HepG2 (cell line): ENCODE results near the gene NLRP6. TPM values are rescaled to one million over a fixed set of nuclear protein-coding genes. Genes with fewer than 3 reads are reported as not detected.

ENCODE experiments used
- ATAC-seq: fragments of 200-7000 bp; cut with Tn5 transposase; 3 replicates; pipeline ENCODE4 v1.9.1; 2020; ENCODE audit warnings: mild to moderate bottlenecking, moderate library complexity
- BruUV-seq: library from RNA; stranded (reverse); fragments of 400-500 nt; replicated peaks from 2 replicates; lab custom pipeline; 2021; lab: Mats Ljungman, UMichigan
- CTCF ChIA-PET: fragments of 300-600 bp; formaldehyde crosslinking; extraction: SDS; loops from one replicate; lab custom pipeline; 2021; ENCODE audit warnings: low total read pairs, inconsistent platforms, low intra/inter-chr PET ratio; lab: Yijun Ruan, JAX
- POLR2A ChIA-PET: fragments of 350-600 bp; sonication (Branson Sonifier 250); formaldehyde crosslinking; loops from one replicate; lab custom pipeline; 2020; ENCODE audit warnings: antibody characterized with exemption, inconsistent platforms; lab: Yijun Ruan, JAX
- DNase-seq: peaks from one replicate; pipeline ENCODE4 v3.0.0-alpha.2; 2015; ENCODE audit warnings: low spot score
- FAIRE-seq: peaks from 3 replicates; lab custom pipeline; 2011; peaks lifted over from hg19 to GRCh38; lab: Jason Lieb, UNC
- H2AFZ ChIP-seq: one replicate; pipeline ENCODE4 v1.6.1; 2011; ENCODE audit warnings: low read length, inconsistent platforms
- H3K27ac ChIP-seq: fragments of 300-600 bp; 3 replicates; pipeline ENCODE4 v1.8.0; 2011; ENCODE audit warnings: mixed run types, mild to moderate bottlenecking, mixed read lengths, low read length, inconsistent platforms; ENCODE audit not compliant: insufficient read depth; ENCODE audit errors: extremely low read length
- H3K27me3 ChIP-seq, 2 experiments: fragments of 200-600 bp in 1 of 2; 2 replicates in 1 of 2; 3 replicates in 1 of 2; pipeline versions ENCODE4 v1.6.0 to v1.8.0; 2011; ENCODE audit warnings: low read length in 2 of 2, mild to moderate bottlenecking in 2 of 2, moderate library complexity in 2 of 2, inconsistent platforms in 1 of 2; ENCODE audit not compliant: insufficient read depth in 2 of 2, control insufficient read depth in 1 of 2
- H3K36me3 ChIP-seq, 2 experiments: fragments of 200-600 bp in 1 of 2; replicated peaks in 1 of 2; 2 replicates in 1 of 2; 3 replicates in 1 of 2; pipeline versions ENCODE4 v1.5.1 to v1.8.0; 2011; ENCODE audit warnings: low read length in 2 of 2, inconsistent platforms in 1 of 2; ENCODE audit not compliant: insufficient read depth in 2 of 2, control insufficient read depth in 1 of 2
- H3K4me1 ChIP-seq: 2 replicates; pipeline ENCODE4 v1.5.1; 2012; ENCODE audit warnings: low read length, inconsistent platforms; ENCODE audit not compliant: insufficient read depth
- H3K4me2 ChIP-seq: 2 replicates; pipeline ENCODE4 v1.6.0; 2011; ENCODE audit warnings: low read depth, low read length, inconsistent platforms
- H3K4me3 ChIP-seq, 3 experiments: fragments of 200-600 bp in 1 of 3; sonication (generic), shearing (Covaris generic) in 1 of 3; replicated peaks in 1 of 3; 2 replicates each; pipeline ENCODE4 v1.5.1; 2011 to 2016; ENCODE audit warnings: low read length in 3 of 3, inconsistent platforms in 2 of 3, low read depth in 2 of 3, mild to moderate bottlenecking in 2 of 3, control low read depth in 1 of 3, mixed read lengths in 1 of 3; ENCODE audit not compliant: insufficient read depth in 1 of 3
- H3K79me2 ChIP-seq: one replicate; pipeline ENCODE4 v1.6.1; 2011; ENCODE audit warnings: low read length, inconsistent platforms; ENCODE audit not compliant: insufficient read depth
- H3K9ac ChIP-seq: 2 replicates; pipeline ENCODE4 v1.6.0; 2011; ENCODE audit warnings: mild to moderate bottlenecking, low read depth, low read length, inconsistent platforms; ENCODE audit not compliant: insufficient read depth
- H3K9me3 ChIP-seq: 2 replicates; pipeline ENCODE4 v1.5.1; 2012; ENCODE audit warnings: mild to moderate bottlenecking, low read length
- H4K20me1 ChIP-seq: 2 replicates; pipeline ENCODE4 v1.6.0; 2011; ENCODE audit warnings: inconsistent platforms, mild to moderate bottlenecking, low read length, moderate library complexity; ENCODE audit not compliant: insufficient read depth
- CEBPB ChIP-seq: IDR thresholded peaks from 2 replicates; pipeline ENCODE4 v1.6.1; 2011; ENCODE audit warnings: low read depth, low read length, improper control_type of control experiment, borderline replicate concordance
- CHD4 ChIP-seq: fragments of 200-600 bp; sonication (generic); IDR thresholded peaks from 2 replicates; pipeline ENCODE4 v1.7.0; 2017; ENCODE audit warnings: mild to moderate bottlenecking, low read length, borderline replicate concordance
- HDAC1 ChIP-seq: sonication (generic); formaldehyde crosslinking; IDR thresholded peaks from 2 replicates; pipeline ENCODE4 v1.5.1; 2020; ENCODE audit warnings: mild to moderate bottlenecking, missing genetic modification reagents
- HOXD1 ChIP-seq: sonication (generic); formaldehyde crosslinking; IDR thresholded peaks from 2 replicates; pipeline ENCODE4 v1.5.0; 2020; ENCODE audit warnings: missing genetic modification reagents
- SNRNP70 ChIP-seq: fragments of 200-400 bp; formaldehyde crosslinking; IDR thresholded peaks from 2 replicates; pipeline ENCODE4 v1.6.1; 2017; ENCODE audit warnings: mild to moderate bottlenecking, low read depth, low read length, moderate library complexity
- SP2 ChIP-seq: sonication (generic); formaldehyde crosslinking; IDR thresholded peaks from 2 replicates; pipeline ENCODE4 v1.5.1; 2020; ENCODE audit warnings: mild to moderate bottlenecking, missing genetic modification reagents
- SPEN ChIP-seq: sonication (generic); formaldehyde crosslinking; IDR thresholded peaks from 2 replicates; pipeline ENCODE4 v1.5.1; 2020; ENCODE audit warnings: low read depth, mild to moderate bottlenecking, missing genetic modification reagents
- ZNF660 ChIP-seq: sonication (generic); formaldehyde crosslinking; IDR thresholded peaks from 2 replicates; pipeline ENCODE4 v1.5.1; 2020; ENCODE audit warnings: mild to moderate bottlenecking, low read depth, missing genetic modification reagents, borderline replicate concordance
- WGBS: methylation state at CpG from one replicate; pipeline ENCODE4 v1.1.6; 2017; ENCODE audit warnings: low lambda C conversion rate; 5-methylcytosine and 5-hydroxymethylcytosine counted together
- in situ Hi-C: cut with HindIII; loops from 2 replicates; pipeline ENCODE4 v1.10.0; 2017; ENCODE audit warnings: low pct_unique_long_range_greater_than_20kb; ENCODE audit not compliant: extremely low pct_ligation_motif_present
- intact Hi-C: fragments of 100-400 bp; cut with micrococcal nuclease; formaldehyde crosslinking; loops from one replicate; pipeline ENCODE4 v1.10.0; 2022; ENCODE audit not compliant: unreplicated experiment
- polyA plus RNA-seq, 8 experiments: library from polyadenylated mRNA; depleted of rRNA in 3 of 8; stranded (reverse) in 7 of 8; unstranded in 1 of 8; fragments of >200 nt; fragmentation: Illumina TruSeq in 4 of 8; extraction: Trizol in 4 of 8; gene quantifications; 2 replicates each; pipeline versions ENCODE4 v1.2.1 to v1.2.3, GENCODE V29; 2011 to 2016; ENCODE audit warnings: low read depth in 4 of 8, missing spikeins in 1 of 8, mixed read lengths in 1 of 8; ENCODE audit not compliant: insufficient read depth in 1 of 8
- total RNA-seq, 5 experiments: library from RNA; depleted of rRNA; stranded (reverse); fragments of >200 nt; fragmentation: Illumina TruSeq; extraction: Trizol; gene quantifications; 2 replicates each; pipeline ENCODE4 v1.2.3, GENCODE V29; 2016; ENCODE audit warnings: low read depth in 1 of 5
- TF ChIP-seq, protein P1 (sequence below): sonication (generic); formaldehyde crosslinking; IDR thresholded peaks from 2 replicates; pipeline ENCODE4 v1.8.0; 2022; ENCODE audit warnings: mild to moderate bottlenecking, missing genetic modification reagents

Gene NLRP6
- total and polyA plus RNA-seq, 2 of the 13 experiments (the other 11 are each of a cell fraction or from before 2014, with no cell fraction given): not detected

DNA sequence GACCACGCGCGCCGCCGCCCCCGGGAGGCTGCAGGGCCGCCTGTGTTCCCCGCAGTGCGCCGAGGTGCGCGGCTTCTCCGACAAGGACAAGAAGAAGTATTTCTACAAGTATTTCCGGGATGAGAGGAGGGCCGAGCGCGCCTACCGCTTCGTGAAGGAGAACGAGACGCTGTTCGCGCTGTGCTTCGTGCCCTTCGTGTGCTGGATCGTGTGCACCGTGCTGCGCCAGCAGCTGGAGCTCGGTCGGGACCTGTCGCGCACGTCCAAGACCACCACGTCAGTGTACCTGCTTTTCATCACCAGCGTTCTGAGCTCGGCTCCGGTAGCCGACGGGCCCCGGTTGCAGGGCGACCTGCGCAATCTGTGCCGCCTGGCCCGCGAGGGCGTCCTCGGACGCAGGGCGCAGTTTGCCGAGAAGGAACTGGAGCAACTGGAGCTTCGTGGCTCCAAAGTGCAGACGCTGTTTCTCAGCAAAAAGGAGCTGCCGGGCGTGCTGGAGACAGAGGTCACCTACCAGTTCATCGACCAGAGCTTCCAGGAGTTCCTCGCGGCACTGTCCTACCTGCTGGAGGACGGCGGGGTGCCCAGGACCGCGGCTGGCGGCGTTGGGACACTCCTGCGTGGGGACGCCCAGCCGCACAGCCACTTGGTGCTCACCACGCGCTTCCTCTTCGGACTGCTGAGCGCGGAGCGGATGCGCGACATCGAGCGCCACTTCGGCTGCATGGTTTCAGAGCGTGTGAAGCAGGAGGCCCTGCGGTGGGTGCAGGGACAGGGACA, 2.7 kb downstream of the NLRP6 start:
- ATAC-seq: no peak
- CTCF ChIA-PET: no interaction called here

More for the DNA sequence above, 2.7 kb downstream of the NLRP6 start:
- FAIRE-seq (no peak), DNase-seq (no peak)
- Histone ChIP-seq H3K4me2 (0 out of 2 replicates have a peak overlapping the region, but pooled peaks have one; percentile 55), H3K9ac (no peak overlapping the region), H3K4me3 (no peak overlapping the region), H2AFZ (no peak overlapping the region), H3K79me2 (no peaks in the 10 kb centered on the region), H4K20me1 (no peaks in the 10 kb centered on the region), H3K27ac (no peak overlapping the region), H3K4me1 (peaks cover 20% of the 10 kb centered on the region), H3K27me3 (peaks cover 7 to 76% of the 10 kb centered on the region in 2 experiments), H3K9me3 (no peaks in the 10 kb centered on the region), H3K36me3 (no peaks in the 10 kb centered on the region)
- intact Hi-C loops (no loop called here), in situ Hi-C loops (no loop called here)
- 84% methylated on average over 45 of the region's 79 CpGs for WGBS
- TF ChIP-seq SNRNP70 (no peak), SP2 (CRISPR knock-in tag) (no peak), ZNF660 (no peak), CEBPB (no peak), SPEN (CRISPR knock-in tag) (no peak), HDAC1 (no peak), CHD4 (no peak), HOXD1 (CRISPR knock-in tag) (no peak)
- TF ChIP-seq, protein P1, sequence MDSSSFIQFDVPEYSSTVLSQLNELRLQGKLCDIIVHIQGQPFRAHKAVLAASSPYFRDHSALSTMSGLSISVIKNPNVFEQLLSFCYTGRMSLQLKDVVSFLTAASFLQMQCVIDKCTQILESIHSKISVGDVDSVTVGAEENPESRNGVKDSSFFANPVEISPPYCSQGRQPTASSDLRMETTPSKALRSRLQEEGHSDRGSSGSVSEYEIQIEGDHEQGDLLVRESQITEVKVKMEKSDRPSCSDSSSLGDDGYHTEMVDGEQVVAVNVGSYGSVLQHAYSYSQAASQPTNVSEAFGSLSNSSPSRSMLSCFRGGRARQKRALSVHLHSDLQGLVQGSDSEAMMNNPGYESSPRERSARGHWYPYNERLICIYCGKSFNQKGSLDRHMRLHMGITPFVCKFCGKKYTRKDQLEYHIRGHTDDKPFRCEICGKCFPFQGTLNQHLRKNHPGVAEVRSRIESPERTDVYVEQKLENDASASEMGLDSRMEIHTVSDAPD (CRISPR knock-in tag): no peak
- BruUV-seq: no TSS peak
- POLR2A ChIA-PET: no interaction called here
